Nephron (organoid): ENCODE measurements around the gene LIMS1.

ENCODE experiments used
- H3K27ac Mint-ChIP-seq, 3 experiments: 2 replicates each; pipeline ENCODE4 v1.8.0; 2020; ENCODE audit warnings: mixed read lengths in 3 of 3, mild to moderate bottlenecking in 2 of 3, moderate library complexity in 1 of 3
- H3K27me3 Mint-ChIP-seq: 2 replicates; pipeline ENCODE4 v1.8.0; 2021; ENCODE audit warnings: low read depth, mild to moderate bottlenecking, moderate library complexity, mixed read lengths
- H3K36me3 Mint-ChIP-seq: 2 replicates; pipeline ENCODE4 v1.8.0; 2020; ENCODE audit warnings: low read depth, mixed read lengths
- H3K4me1 Mint-ChIP-seq: 2 replicates; pipeline ENCODE4 v1.8.0; 2020; ENCODE audit warnings: mixed read lengths
- H3K4me3 Mint-ChIP-seq, 3 experiments: 2 replicates each; pipeline ENCODE4 v1.8.0; 2020; ENCODE audit warnings: mild to moderate bottlenecking in 3 of 3, mixed read lengths in 3 of 3, moderate library complexity in 2 of 3
- H3K9me3 Mint-ChIP-seq: 2 replicates; pipeline ENCODE4 v1.8.0; 2020; ENCODE audit warnings: mixed read lengths
- TF ChIP-seq, protein P1 (sequence below), 3 experiments: fragments of 200-600 bp; sonication (generic); IDR thresholded peaks; one replicate each; pipeline ENCODE4 v1.5.0; 2021; ENCODE audit warnings: antibody characterized with exemption in 3 of 3; ENCODE audit not compliant: unreplicated experiment in 3 of 3

LIMS1 gene

DNA sequence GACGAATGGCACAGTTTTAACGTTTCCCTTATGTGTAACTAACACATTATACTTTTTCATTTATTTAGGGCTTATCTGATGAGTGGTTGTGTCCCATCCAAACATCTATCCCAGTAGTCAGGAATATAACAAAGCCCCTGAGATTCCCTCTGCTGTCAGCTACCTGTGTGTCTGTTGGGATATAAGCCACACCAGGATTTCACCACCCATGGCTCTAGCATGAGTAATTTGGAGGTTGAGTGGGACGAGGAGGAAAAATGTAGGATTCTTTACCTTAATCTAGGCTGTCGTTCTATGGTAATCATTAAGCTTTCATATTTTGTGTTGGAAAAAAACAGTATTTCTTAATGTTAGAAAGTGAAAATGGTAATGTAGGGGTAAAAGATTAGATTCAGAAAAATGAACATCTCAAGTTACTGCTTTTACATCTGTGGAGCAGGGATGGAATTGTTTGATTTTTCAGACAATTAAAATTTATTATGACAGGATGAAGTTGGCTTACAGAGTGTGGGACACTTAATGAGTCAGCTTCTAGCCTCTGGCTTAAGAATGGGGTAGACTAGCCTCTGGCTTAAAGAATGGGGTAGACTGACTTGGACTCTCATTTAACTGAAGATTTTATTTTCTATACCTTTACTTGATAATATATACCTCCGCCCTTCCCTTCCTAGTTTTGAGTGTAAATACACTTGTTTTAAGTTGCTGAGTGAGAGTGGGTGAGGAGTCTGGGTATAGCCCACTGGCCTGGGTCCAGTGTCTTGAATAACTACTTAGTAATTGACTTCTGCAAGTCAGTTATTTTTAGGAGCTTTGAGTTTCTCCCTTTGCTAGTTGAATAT lies 96.5 kb downstream of the LIMS1 start:
- H3K27ac Mint-ChIP-seq = peak overlapping the region in 1 of 3 experiments; percentile 31
- H3K4me3 Mint-ChIP-seq = no peak overlapping the region
- no peaks in the 10 kb centered on the region for H3K27me3 Mint-ChIP-seq
- H3K36me3 Mint-ChIP-seq = no peaks in the 10 kb centered on the region
- H3K4me1 Mint-ChIP-seq = peaks cover 42% of the 10 kb centered on the region
- TF ChIP-seq, protein P1, sequence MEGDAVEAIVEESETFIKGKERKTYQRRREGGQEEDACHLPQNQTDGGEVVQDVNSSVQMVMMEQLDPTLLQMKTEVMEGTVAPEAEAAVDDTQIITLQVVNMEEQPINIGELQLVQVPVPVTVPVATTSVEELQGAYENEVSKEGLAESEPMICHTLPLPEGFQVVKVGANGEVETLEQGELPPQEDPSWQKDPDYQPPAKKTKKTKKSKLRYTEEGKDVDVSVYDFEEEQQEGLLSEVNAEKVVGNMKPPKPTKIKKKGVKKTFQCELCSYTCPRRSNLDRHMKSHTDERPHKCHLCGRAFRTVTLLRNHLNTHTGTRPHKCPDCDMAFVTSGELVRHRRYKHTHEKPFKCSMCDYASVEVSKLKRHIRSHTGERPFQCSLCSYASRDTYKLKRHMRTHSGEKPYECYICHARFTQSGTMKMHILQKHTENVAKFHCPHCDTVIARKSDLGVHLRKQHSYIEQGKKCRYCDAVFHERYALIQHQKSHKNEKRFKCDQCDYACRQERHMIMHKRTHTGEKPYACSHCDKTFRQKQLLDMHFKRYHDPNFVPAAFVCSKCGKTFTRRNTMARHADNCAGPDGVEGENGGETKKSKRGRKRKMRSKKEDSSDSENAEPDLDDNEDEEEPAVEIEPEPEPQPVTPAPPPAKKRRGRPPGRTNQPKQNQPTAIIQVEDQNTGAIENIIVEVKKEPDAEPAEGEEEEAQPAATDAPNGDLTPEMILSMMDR (IDR thresholded peaks at IDR 0.05; ENCODE audit: unreplicated experiment in 3 of 3) = no peak
- no peaks in the 10 kb centered on the region for H3K9me3 Mint-ChIP-seq

GRCh38 chr2:108632332-108633160 lies 98.3 kb downstream of the LIMS1 start:
- TF ChIP-seq, protein P1 (IDR thresholded peaks at IDR 0.05; ENCODE audit: unreplicated experiment in 3 of 3) = no peak

GRCh38 chr2:108633409-108633808 lies 99.1 kb downstream of the LIMS1 start:
- H3K4me3 Mint-ChIP-seq = no peak overlapping the region
- H3K9me3 Mint-ChIP-seq = no peaks in the 10 kb centered on the region
- H3K36me3 Mint-ChIP-seq = no peaks in the 10 kb centered on the region
- TF ChIP-seq, protein P1 (IDR thresholded peaks at IDR 0.05; ENCODE audit: unreplicated experiment in 3 of 3) = no peak
- H3K4me1 Mint-ChIP-seq = peaks cover 61% of the 10 kb centered on the region
- H3K27me3 Mint-ChIP-seq = peaks cover 3% of the 10 kb centered on the region
- peak overlapping the region in 1 of 3 experiments; percentile 43 for H3K27ac Mint-ChIP-seq

More at GRCh38 chr2:108632332-108633160, 98.3 kb downstream of the LIMS1 start:
- H3K4me3 Mint-ChIP-seq = no peak overlapping the region
- H3K4me1 Mint-ChIP-seq = peaks cover 60% of the 10 kb centered on the region
- H3K9me3 Mint-ChIP-seq = no peaks in the 10 kb centered on the region
- no peaks in the 10 kb centered on the region for H3K27me3 Mint-ChIP-seq
- H3K36me3 Mint-ChIP-seq = no peaks in the 10 kb centered on the region
- peak overlapping the region; percentile 13 to 43 (median 21) for H3K27ac Mint-ChIP-seq

DNA sequence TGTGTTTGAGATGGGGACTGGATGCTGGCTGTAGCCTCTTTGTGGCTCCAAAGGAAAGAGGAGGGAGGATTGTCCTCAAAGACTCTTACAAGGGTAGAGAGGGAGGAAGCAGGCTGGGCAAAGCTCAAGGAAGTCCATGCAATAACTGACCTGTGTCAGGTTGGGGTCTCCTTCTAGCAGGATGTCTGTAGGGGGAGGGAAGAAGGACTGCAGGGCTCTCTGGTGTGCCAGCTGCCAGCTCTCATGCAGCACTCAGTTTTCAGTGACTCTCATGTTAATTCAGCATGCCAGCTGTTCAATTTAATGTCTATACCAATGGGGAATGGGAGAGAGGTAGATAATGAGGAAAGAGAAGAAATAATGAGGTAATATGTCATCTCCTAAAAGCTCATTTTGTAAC lies 99.7 kb downstream of the LIMS1 start:
- TF ChIP-seq, protein P1 (IDR thresholded peaks at IDR 0.05; ENCODE audit: unreplicated experiment in 3 of 3) = no peak
- Mint-ChIP-seq H3K9me3 (no peaks in the 10 kb centered on the region), H3K4me3 (no peak overlapping the region), H3K36me3 (no peaks in the 10 kb centered on the region), H3K4me1 (peaks cover 61% of the 10 kb centered on the region), H3K27ac (peak overlapping the region in 2 of 3 experiments; percentile 13 to 43), H3K27me3 (peaks cover 3% of the 10 kb centered on the region)

- Mint-ChIP-seq H3K27ac (peak overlapping the region in 1 of 3 experiments; percentile 43), H3K4me3 (no peak overlapping the region), H3K27me3 (peaks cover 3% of the 10 kb centered on the region), H3K36me3 (no peaks in the 10 kb centered on the region), H3K9me3 (no peaks in the 10 kb centered on the region), H3K4me1 (peaks cover 61% of the 10 kb centered on the region)
- TF ChIP-seq, protein P1 (IDR thresholded peaks at IDR 0.05; ENCODE audit: unreplicated experiment in 3 of 3) = no peak
These were observed 100.4 kb downstream of the LIMS1 start for GRCh38 chr2:108634576-108635160.
